ENCODE data around the gene LRIG3.

DNA sequence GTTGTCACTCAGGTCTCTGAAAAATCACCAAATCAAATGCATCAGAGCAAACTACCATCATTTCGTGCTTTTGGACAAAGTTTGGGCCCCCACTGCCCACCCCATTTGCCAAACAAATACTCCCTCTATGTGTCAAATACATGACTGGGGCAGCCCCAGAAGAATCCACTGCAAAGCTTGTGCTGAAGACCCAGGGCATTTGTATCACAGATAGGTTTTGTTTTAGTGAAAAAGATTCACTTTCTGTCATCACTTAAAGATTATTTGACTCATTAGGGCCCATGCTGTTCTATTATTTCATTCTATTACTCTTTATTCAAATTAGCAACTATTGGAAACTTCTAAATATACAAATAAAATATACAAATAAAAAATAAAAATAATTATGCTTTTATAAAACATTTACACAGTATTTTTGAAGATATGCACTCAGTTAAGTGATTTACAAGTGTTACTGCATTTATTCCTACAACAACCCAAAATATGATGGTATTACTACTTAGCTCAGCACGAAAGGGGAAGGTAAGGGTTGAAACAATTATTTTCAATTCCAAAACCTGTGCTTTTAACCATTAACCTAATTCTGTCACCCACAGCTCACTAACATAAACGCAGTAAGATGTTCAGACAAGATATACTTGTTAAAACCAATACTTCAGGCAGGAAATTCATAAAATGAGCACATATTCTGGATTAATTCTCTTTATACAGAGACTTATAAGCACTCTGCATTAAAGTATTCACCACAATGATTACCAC is 36.5 kb downstream of the LRIG3 start:
- TF ChIP-seq POLR2A (IDR thresholded peaks at IDR 0.05), result no peak
- TF ChIP-seq, protein P1, sequence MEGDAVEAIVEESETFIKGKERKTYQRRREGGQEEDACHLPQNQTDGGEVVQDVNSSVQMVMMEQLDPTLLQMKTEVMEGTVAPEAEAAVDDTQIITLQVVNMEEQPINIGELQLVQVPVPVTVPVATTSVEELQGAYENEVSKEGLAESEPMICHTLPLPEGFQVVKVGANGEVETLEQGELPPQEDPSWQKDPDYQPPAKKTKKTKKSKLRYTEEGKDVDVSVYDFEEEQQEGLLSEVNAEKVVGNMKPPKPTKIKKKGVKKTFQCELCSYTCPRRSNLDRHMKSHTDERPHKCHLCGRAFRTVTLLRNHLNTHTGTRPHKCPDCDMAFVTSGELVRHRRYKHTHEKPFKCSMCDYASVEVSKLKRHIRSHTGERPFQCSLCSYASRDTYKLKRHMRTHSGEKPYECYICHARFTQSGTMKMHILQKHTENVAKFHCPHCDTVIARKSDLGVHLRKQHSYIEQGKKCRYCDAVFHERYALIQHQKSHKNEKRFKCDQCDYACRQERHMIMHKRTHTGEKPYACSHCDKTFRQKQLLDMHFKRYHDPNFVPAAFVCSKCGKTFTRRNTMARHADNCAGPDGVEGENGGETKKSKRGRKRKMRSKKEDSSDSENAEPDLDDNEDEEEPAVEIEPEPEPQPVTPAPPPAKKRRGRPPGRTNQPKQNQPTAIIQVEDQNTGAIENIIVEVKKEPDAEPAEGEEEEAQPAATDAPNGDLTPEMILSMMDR (IDR thresholded peaks at IDR 0.05), result no peak
